Panc1 (cell line): Measurements from ENCODE around the gene MPPE1. TPM values are rescaled to one million over a fixed set of nuclear protein-coding genes. Genes with fewer than 3 reads are reported as not detected.

Experiments
- ATAC-seq: fragments of 200-7000 bp; cut with Tn5 transposase; 2 replicates; pipeline ENCODE4 v1.9.1; 2020; ENCODE audit warnings: mild to moderate bottlenecking, moderate library complexity
- BruUV-seq: library from RNA; stranded (reverse); fragments of 400-500 nt; replicated peaks from 2 replicates; lab custom pipeline; 2021; lab: Mats Ljungman, UMichigan
- CTCF ChIA-PET: fragments of 300-600 bp; sonication (Branson Sonifier 250); formaldehyde crosslinking; loops from one replicate; lab custom pipeline; 2022; ENCODE audit warnings: antibody characterized with exemption; lab: Charles Lee
- POLR2A ChIA-PET: fragments of 300-600 bp; sonication (Branson Sonifier 250); formaldehyde crosslinking; loops from one replicate; lab custom pipeline; 2022; ENCODE audit warnings: antibody characterized with exemption; lab: Charles Lee
- DNase-seq: peaks from one replicate; pipeline ENCODE4 v3.0.0-alpha.2; 2010; ENCODE audit warnings: low read depth, low spot score
- H3K27ac ChIP-seq: 2 replicates; pipeline ENCODE4 v1.5.1; 2011; ENCODE audit warnings: mild to moderate bottlenecking, low read length, inconsistent platforms
- H3K27me3 ChIP-seq: fragments of 200-500 bp; sonication (Bioruptor generic); 2 replicates; pipeline ENCODE4 v1.6.0; 2014; ENCODE audit warnings: low read length, inconsistent platforms; ENCODE audit not compliant: control insufficient read depth, insufficient read depth
- H3K36me3 ChIP-seq: fragments of 200-500 bp; sonication (Bioruptor generic); 2 replicates; pipeline ENCODE4 v1.5.1; 2014; ENCODE audit warnings: inconsistent platforms, mild to moderate bottlenecking, low read length, moderate library complexity; ENCODE audit not compliant: control insufficient read depth, insufficient read depth
- H3K4me1 ChIP-seq: 2 replicates; pipeline ENCODE4 v1.5.1; 2011; ENCODE audit warnings: inconsistent platforms, mild to moderate bottlenecking, low read length, moderate library complexity; ENCODE audit not compliant: control insufficient read depth, insufficient read depth
- H3K4me3 ChIP-seq, 2 experiments: 2 replicates each; pipeline ENCODE4 v1.5.1; 2011 to 2012; ENCODE audit warnings: low read depth in 2 of 2, low read length in 2 of 2, mild to moderate bottlenecking in 2 of 2, inconsistent platforms in 1 of 2, moderate library complexity in 1 of 2
- H3K9me3 ChIP-seq: fragments of 200-500 bp; sonication (Bioruptor generic); 2 replicates; pipeline ENCODE4 v1.5.1; 2014; ENCODE audit warnings: low read depth, mild to moderate bottlenecking, inconsistent platforms, low read length, moderate library complexity; ENCODE audit not compliant: control insufficient read depth, insufficient read depth
- CTCF ChIP-seq: fragments of 450-650 bp; IDR thresholded peaks from 2 replicates; pipeline ENCODE4 v1.5.1; 2017; ENCODE audit warnings: mild to moderate bottlenecking
- POLR2AphosphoS5 ChIP-seq: IDR thresholded peaks from 2 replicates; pipeline ENCODE4 v1.6.1; 2012; ENCODE audit warnings: mild to moderate bottlenecking, low read depth, low read length, moderate library complexity
- REST ChIP-seq, 2 experiments: IDR thresholded peaks; 2 replicates each; pipeline ENCODE4 v1.6.1; 2011 to 2012; ENCODE audit warnings: low read depth in 2 of 2, control low read depth in 1 of 2, low read length in 1 of 2, mild to moderate bottlenecking in 1 of 2, moderate library complexity in 1 of 2; ENCODE audit not compliant: insufficient read depth in 1 of 2
- SIN3A ChIP-seq: IDR thresholded peaks from 2 replicates; pipeline ENCODE4 v1.6.1; 2012; ENCODE audit warnings: low read depth, mild to moderate bottlenecking, low read length, moderate library complexity, borderline replicate concordance; ENCODE audit not compliant: insufficient read depth
- TCF7L2 ChIP-seq: IDR thresholded peaks from 2 replicates; pipeline ENCODE4 v1.6.1; 2011; ENCODE audit warnings: mild to moderate bottlenecking, low read depth, low read length, inconsistent platforms
- in situ Hi-C: cut with HindIII; loops from 2 replicates; pipeline ENCODE4 v1.10.0; 2016; ENCODE audit warnings: low sequenced_read_pairs, low pct_unique_long_range_greater_than_20kb
- intact Hi-C: fragments of 100-400 bp; cut with micrococcal nuclease; formaldehyde crosslinking; loops from one replicate; pipeline ENCODE4 v1.10.0; 2022; ENCODE audit not compliant: unreplicated experiment
- total RNA-seq: library from RNA; stranded (reverse); gene quantifications from one replicate; pipeline ENCODE4 v1.2.1, GENCODE V29; 2021; ENCODE audit not compliant: unreplicated experiment

Gene MPPE1
- total RNA-seq, 1 experiment from 2014 or later = 37.1 TPM

GRCh38 chr18:11888726-11889125 lies 19.4 kb downstream of the MPPE1 start:
- ATAC-seq (no peak), DNase-seq (no peak)
- Histone ChIP-seq H3K9me3 (no peaks in the 10 kb centered on the region), H3K4me3 (no peak overlapping the region), H3K36me3 (0 out of 2 replicates have a peak, but pooled peaks cover 2% of the 10 kb centered on the region), H3K4me1 (no peaks in the 10 kb centered on the region), H3K27me3 (no peaks in the 10 kb centered on the region), H3K27ac (no peak overlapping the region)
- CTCF ChIA-PET = no interaction called here
- no TSS peak for BruUV-seq
- TF ChIP-seq REST (IDR thresholded peaks at IDR 0.05; ENCODE audit: insufficient read depth in 1 of 2, low read depth in 2 of 2, low read length in 1 of 2) (no peak), CTCF (no peak), SIN3A (no peak), POLR2AphosphoS5 (no peak), TCF7L2 (no peak)
- POLR2A ChIA-PET = no interaction called here
- in situ Hi-C loops = no loop called here
- intact Hi-C loops = no loop called here

GRCh38 chr18:11887328-11888128 lies 20.6 kb downstream of the MPPE1 start:
- in situ Hi-C loops (no loop called here), intact Hi-C loops (no loop called here)
- Histone ChIP-seq H3K4me3 (no peak overlapping the region), H3K4me1 (no peaks in the 10 kb centered on the region), H3K27ac (no peak overlapping the region), H3K27me3 (no peaks in the 10 kb centered on the region), H3K9me3 (no peaks in the 10 kb centered on the region), H3K36me3 (0 out of 2 replicates have a peak, but pooled peaks cover 2% of the 10 kb centered on the region)
- ATAC-seq (no peak), DNase-seq (no peak)
- no TSS peak for BruUV-seq
- no peak for TF ChIP-seq SIN3A
- no peak for TF ChIP-seq TCF7L2
- no peak for TF ChIP-seq CTCF
- TF ChIP-seq REST (IDR thresholded peaks at IDR 0.05; ENCODE audit: insufficient read depth in 1 of 2, low read depth in 2 of 2, low read length in 1 of 2) = no peak
- TF ChIP-seq POLR2AphosphoS5 = no peak
- ChIA-PET POLR2A (no interaction called here), CTCF (no interaction called here)
